ENCODE results near the gene MCOLN1. TPM values are rescaled to one million over a fixed set of nuclear protein-coding genes. Genes with fewer than 3 reads are reported as not detected.

MCOLN1 gene
- total and polyA plus RNA-seq, 2 experiments from 2014 or later = 7.2 to 16.1 TPM

- H3K4me2 ChIP-seq = no peak overlapping the region
- Mint-ChIP-seq H3K36me3 (ENCODE audit: low read depth) (peaks cover 3% of the 10 kb centered on the region; the same call in 1 of the 3 replicates), H3K4me3 (no peak overlapping the region), H3K27me3 (ENCODE audit: insufficient read depth, low read depth, poor library complexity) (peaks cover 12% of the 10 kb centered on the region), H3K9me3 (no peaks in the 10 kb centered on the region), H3K27ac (no peak overlapping the region), H3K4me1 (peaks cover 13% of the 10 kb centered on the region)
- no peaks in the 10 kb centered on the region for H4K20me1 ChIP-seq (replicated peaks; ENCODE audit: insufficient read depth)
- ATAC-seq = no peak
- TF ChIP-seq ZNF331 (CRISPR knock-in tag; IDR thresholded peaks at IDR 0.05; ENCODE audit: low read depth) = no peak
- TF ChIP-seq, protein P1, sequence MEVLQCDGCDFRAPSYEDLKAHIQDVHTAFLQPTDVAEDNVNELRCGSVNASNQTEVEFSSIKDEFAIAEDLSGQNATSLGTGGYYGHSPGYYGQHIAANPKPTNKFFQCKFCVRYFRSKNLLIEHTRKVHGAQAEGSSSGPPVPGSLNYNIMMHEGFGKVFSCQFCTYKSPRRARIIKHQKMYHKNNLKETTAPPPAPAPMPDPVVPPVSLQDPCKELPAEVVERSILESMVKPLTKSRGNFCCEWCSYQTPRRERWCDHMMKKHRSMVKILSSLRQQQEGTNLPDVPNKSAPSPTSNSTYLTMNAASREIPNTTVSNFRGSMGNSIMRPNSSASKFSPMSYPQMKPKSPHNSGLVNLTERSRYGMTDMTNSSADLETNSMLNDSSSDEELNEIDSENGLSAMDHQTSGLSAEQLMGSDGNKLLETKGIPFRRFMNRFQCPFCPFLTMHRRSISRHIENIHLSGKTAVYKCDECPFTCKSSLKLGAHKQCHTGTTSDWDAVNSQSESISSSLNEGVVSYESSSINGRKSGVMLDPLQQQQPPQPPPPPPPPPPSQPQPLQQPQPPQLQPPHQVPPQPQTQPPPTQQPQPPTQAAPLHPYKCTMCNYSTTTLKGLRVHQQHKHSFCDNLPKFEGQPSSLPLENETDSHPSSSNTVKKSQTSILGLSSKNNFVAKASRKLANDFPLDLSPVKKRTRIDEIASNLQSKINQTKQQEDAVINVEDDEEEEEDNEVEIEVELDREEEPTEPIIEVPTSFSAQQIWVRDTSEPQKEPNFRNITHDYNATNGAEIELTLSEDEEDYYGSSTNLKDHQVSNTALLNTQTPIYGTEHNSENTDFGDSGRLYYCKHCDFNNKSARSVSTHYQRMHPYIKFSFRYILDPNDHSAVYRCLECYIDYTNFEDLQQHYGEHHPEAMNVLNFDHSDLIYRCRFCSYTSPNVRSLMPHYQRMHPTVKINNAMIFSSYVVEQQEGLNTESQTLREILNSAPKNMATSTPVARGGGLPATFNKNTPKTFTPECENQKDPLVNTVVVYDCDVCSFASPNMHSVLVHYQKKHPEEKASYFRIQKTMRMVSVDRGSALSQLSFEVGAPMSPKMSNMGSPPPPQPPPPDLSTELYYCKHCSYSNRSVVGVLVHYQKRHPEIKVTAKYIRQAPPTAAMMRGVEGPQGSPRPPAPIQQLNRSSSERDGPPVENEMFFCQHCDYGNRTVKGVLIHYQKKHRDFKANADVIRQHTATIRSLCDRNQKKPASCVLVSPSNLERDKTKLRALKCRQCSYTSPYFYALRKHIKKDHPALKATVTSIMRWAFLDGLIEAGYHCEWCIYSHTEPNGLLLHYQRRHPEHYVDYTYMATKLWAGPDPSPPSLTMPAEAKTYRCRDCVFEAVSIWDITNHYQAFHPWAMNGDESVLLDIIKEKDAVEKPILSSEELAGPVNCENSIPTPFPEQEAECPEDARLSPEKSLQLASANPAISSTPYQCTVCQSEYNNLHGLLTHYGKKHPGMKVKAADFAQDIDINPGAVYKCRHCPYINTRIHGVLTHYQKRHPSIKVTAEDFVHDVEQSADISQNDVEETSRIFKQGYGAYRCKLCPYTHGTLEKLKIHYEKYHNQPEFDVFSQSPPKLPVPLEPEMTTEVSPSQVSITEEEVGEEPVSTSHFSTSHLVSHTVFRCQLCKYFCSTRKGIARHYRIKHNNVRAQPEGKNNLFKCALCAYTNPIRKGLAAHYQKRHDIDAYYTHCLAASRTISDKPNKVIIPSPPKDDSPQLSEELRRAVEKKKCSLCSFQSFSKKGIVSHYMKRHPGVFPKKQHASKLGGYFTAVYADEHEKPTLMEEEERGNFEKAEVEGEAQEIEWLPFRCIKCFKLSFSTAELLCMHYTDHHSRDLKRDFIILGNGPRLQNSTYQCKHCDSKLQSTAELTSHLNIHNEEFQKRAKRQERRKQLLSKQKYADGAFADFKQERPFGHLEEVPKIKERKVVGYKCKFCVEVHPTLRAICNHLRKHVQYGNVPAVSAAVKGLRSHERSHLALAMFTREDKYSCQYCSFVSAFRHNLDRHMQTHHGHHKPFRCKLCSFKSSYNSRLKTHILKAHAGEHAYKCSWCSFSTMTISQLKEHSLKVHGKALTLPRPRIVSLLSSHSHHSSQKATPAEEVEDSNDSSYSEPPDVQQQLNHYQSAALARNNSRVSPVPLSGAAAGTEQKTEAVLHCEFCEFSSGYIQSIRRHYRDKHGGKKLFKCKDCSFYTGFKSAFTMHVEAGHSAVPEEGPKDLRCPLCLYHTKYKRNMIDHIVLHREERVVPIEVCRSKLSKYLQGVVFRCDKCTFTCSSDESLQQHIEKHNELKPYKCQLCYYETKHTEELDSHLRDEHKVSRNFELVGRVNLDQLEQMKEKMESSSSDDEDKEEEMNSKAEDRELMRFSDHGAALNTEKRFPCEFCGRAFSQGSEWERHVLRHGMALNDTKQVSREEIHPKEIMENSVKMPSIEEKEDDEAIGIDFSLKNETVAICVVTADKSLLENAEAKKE (CRISPR knock-in tag; IDR thresholded peaks at IDR 0.05) = no peak
- TF ChIP-seq POLR2AphosphoS5 (IDR thresholded peaks at IDR 0.05; ENCODE audit: low read depth) = no peak
- no peak for TF ChIP-seq ZNF114 (CRISPR knock-in tag; IDR thresholded peaks at IDR 0.05)
- no peak for TF ChIP-seq JUNB (IDR thresholded peaks at IDR 0.05; ENCODE audit: unreplicated experiment)
- no peak for TF ChIP-seq CTCF (conservative IDR thresholded peaks at IDR 0.05; ENCODE audit: low read depth in 2 of 2)
- no peak for TF ChIP-seq NANOG (IDR thresholded peaks at IDR 0.05; ENCODE audit: borderline replicate concordance)
- TF ChIP-seq, protein P2, sequence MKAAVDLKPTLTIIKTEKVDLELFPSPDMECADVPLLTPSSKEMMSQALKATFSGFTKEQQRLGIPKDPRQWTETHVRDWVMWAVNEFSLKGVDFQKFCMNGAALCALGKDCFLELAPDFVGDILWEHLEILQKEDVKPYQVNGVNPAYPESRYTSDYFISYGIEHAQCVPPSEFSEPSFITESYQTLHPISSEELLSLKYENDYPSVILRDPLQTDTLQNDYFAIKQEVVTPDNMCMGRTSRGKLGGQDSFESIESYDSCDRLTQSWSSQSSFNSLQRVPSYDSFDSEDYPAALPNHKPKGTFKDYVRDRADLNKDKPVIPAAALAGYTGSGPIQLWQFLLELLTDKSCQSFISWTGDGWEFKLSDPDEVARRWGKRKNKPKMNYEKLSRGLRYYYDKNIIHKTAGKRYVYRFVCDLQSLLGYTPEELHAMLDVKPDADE (IDR thresholded peaks at IDR 0.05) = no peak
- TF ChIP-seq, protein P3, sequence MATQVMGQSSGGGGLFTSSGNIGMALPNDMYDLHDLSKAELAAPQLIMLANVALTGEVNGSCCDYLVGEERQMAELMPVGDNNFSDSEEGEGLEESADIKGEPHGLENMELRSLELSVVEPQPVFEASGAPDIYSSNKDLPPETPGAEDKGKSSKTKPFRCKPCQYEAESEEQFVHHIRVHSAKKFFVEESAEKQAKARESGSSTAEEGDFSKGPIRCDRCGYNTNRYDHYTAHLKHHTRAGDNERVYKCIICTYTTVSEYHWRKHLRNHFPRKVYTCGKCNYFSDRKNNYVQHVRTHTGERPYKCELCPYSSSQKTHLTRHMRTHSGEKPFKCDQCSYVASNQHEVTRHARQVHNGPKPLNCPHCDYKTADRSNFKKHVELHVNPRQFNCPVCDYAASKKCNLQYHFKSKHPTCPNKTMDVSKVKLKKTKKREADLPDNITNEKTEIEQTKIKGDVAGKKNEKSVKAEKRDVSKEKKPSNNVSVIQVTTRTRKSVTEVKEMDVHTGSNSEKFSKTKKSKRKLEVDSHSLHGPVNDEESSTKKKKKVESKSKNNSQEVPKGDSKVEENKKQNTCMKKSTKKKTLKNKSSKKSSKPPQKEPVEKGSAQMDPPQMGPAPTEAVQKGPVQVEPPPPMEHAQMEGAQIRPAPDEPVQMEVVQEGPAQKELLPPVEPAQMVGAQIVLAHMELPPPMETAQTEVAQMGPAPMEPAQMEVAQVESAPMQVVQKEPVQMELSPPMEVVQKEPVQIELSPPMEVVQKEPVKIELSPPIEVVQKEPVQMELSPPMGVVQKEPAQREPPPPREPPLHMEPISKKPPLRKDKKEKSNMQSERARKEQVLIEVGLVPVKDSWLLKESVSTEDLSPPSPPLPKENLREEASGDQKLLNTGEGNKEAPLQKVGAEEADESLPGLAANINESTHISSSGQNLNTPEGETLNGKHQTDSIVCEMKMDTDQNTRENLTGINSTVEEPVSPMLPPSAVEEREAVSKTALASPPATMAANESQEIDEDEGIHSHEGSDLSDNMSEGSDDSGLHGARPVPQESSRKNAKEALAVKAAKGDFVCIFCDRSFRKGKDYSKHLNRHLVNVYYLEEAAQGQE (IDR thresholded peaks at IDR 0.05; ENCODE audit: unreplicated experiment) = no peak
- TF ChIP-seq EZH2phosphoT487 (IDR thresholded peaks at IDR 0.05; ENCODE audit: unreplicated experiment) = no peak
- no peak for TF ChIP-seq STAT1 (IDR thresholded peaks at IDR 0.05; ENCODE audit: unreplicated experiment)
- no peak for TF ChIP-seq CREB1 (CRISPR knock-in tag; IDR thresholded peaks at IDR 0.05; ENCODE audit: low read depth)
- no peak for TF ChIP-seq EZH2 (IDR thresholded peaks at IDR 0.05; ENCODE audit: low read depth, unreplicated experiment)
- DNase-seq (ENCODE audit: low spot score) = no peak
- no peak overlapping the region for H2AFZ ChIP-seq
- H3K36me3 ChIP-seq (ENCODE audit: insufficient read depth) = no peaks in the 10 kb centered on the region
- H3K27ac ChIP-seq (ENCODE audit: low read depth) = no peak overlapping the region
- no peak overlapping the region for H3K4me3 ChIP-seq
- H3K79me2 ChIP-seq (replicated peaks; ENCODE audit: insufficient read depth) = no peaks in the 10 kb centered on the region
- H3F3A ChIP-seq (replicated peaks; ENCODE audit: low read depth) = no peaks in the 10 kb centered on the region
- H3K27me3 ChIP-seq (ENCODE audit: insufficient read depth) = no peaks in the 10 kb centered on the region
- peaks cover 12% of the 10 kb centered on the region for H3K4me1 ChIP-seq (ENCODE audit: insufficient read depth)
- H3K9me2 ChIP-seq (ENCODE audit: insufficient read depth) = no peaks in the 10 kb centered on the region
These were observed 44.1 kb upstream of the MCOLN1 start for GRCh38 chr19:7478173-7478842.

Data from GM23338 (cell line).